Gastroesophageal sphincter (tissue), 3 donors: ENCODE results near the gene FGF3.

Source experiments
- CTCF ChIP-seq, 4 experiments: fragments of 200-600 bp in 2 of 4; fragments of 450-650 bp in 2 of 4; sonication (generic) in 1 of 4; IDR thresholded peaks; one replicate each; pipeline ENCODE4 v1.5.1; 2017 to 2019; ENCODE audit warnings: antibody characterized with exemption in 4 of 4, mild to moderate bottlenecking in 2 of 4, moderate library complexity in 2 of 4
- EP300 ChIP-seq: sonication (generic); formaldehyde crosslinking; IDR thresholded peaks from one replicate; pipeline ENCODE4 v1.6.1; 2017; ENCODE audit warnings: antibody characterized with exemption, mild to moderate bottlenecking
- POLR2A ChIP-seq, 2 donors: fragments of 450-650 bp; IDR thresholded peaks; one replicate each; pipeline ENCODE4 v1.6.1; 2017; ENCODE audit warnings: antibody characterized with exemption in 2 of 2, mild to moderate bottlenecking in 2 of 2, moderate library complexity in 1 of 2

GRCh38 chr11:69818231-69818602 is 999 bp downstream of the FGF3 start:
- TF ChIP-seq POLR2A (IDR thresholded peaks at IDR 0.05) (no peak), CTCF (IDR thresholded peaks at IDR 0.05) (no peak), EP300 (no peak)
